Esophagus mucosa (tissue), 1 donor: ENCODE measurements around the gene PSD2. TPM values are rescaled to one million over a fixed set of nuclear protein-coding genes. Genes with fewer than 3 reads are reported as not detected.

Experiments
- ATAC-seq: fragments of 200-7000 bp; cut with Tn5 transposase; one replicate; pipeline ENCODE4 v1.9.1; 2020
- total RNA-seq: library from RNA; stranded (reverse); gene quantifications from one replicate; pipeline ENCODE4 v1.2.4, GENCODE V29; 2023
- donor health status: DM: yes; HTN: yes; CAD: no.

The PSD2 gene
- total RNA-seq, 1 donor from 2014 or later, result not detected

DNA sequence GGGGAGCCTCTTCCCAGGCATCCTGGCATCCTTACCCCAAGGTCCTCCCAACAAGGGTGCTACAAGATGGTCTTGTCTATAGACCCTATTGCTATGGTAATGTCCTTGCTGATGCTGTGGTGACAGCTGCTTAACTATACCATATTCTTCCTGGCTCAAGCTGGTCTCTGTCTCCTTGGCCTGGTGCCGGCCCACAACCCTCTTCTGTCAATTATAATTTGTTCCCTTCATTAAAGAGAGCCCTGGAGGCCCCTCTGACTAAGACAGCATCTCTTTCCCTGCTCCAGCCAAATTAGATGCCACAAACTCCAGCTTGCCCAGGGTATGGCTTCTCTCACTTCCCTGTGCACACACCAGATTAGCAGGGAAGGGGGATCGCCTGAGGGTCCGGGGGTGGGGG lies 86.7 kb downstream of the PSD2 start:
- ATAC-seq, result no peak

GRCh38 chr5:139882961-139883539 lies 87.4 kb downstream of the PSD2 start:
- peak; percentile 21 for ATAC-seq

DNA sequence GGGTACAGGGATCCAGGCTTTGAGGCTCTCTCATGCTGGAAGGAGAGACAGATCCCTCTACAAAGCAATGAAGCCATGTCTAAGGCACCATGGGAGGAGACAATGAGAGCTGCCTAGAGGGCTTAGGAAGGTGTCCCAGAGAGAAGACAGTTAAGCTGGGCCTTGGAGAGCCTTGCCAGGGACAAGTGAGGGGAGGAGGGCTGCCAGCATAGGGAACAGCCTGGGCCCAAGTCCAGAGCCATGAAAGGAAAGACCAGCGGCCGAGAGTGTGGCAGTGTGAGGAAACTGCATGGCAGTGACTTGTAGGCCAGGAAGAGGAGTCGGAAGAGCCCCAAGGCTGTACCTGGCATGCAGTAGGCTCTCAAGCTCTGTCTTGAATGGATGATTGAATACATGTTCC lies 88.5 kb downstream of the PSD2 start:
- peak; percentile 16 for ATAC-seq

GRCh38 chr5:139884734-139885133 lies 89.1 kb downstream of the PSD2 start:
- ATAC-seq, result no peak

DNA sequence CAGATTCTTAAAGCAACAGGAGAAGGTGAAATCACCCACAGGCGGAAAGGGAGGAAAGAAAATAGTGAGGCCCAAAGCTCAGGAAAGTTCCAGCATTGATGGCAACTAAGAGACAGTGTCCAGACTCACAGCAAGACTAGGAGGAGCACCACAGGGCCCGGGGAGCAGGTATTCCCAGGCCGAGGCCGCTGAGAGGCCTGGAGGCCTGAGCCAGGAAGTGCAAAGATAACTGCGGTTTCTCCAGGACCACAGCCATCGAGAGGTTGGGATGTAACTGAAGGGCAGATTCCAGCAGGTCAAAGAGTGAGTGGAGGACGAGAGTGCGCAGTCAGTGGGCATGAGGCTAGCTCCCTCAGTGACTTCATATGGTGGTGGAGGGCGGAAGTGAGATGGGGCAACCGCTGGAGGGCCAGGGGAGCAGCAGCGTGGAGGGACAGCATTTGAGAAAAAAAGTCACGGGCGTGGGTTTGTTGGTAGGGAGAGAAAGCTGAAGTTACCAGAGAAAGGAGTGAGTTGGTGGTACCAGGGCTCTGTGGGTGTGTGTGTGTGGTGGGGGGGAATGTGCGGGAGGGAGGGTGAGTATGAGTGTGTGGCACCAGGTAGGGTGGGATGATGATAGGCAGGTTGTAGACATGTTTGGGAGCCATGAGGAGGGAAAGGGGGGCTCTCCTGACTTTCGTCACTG lies 89.7 kb downstream of the PSD2 start:
- no peak for ATAC-seq

- no peak for ATAC-seq
Measured at GRCh38 chr5:139885857-139886208, 90.2 kb downstream of the PSD2 start.

DNA sequence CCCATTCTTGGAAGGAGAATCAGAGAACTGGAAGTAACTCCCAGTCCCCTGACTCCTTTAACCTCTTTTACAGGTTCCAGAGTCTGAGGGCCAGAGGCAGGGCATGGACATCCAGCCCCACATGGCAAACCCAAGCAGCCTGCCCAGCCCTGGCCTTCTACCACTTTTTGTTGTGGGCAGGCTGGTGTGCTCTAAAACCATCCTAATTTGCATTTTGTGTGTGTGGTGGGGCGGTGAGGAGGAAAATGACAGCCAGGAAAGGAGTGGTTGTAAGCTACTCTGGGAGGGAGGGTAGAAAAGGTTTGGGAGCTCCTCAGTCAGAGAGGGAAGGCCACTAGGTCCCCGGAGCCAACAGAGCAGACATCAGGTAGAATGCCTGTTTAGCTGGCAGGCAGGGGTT lies 90.6 kb downstream of the PSD2 start:
- no peak for ATAC-seq

- ATAC-seq, result no peak
Measured at GRCh38 chr5:139888370-139888769, 92.8 kb downstream of the PSD2 start.

GRCh38 chr5:139889410-139889809 lies 93.8 kb downstream of the PSD2 start:
- ATAC-seq, result no peak

- ATAC-seq, result no peak
Measured at GRCh38 chr5:139893873-139894272, 98.3 kb downstream of the PSD2 start.

Other genes starting within 250 kb of the PSD2 start
- gene UBE2D2, start 234.5 kb upstream of the PSD2 start, total RNA-seq, result 119 TPM
- gene CXXC5, start 147.5 kb upstream of the PSD2 start, total RNA-seq, result 22.6 TPM
- gene NRG2, start 247.5 kb downstream of the PSD2 start, total RNA-seq, result 1.9 TPM